ENCODE data around the gene PLPP1.

Gene PLPP1

GRCh38 chr5:55469839-55470238 is 64.9 kb downstream of the PLPP1 start:
- H3K4me3 ChIP-seq (ENCODE audit: low read depth, low read length), result no peak overlapping the region
- TF ChIP-seq, protein P1, sequence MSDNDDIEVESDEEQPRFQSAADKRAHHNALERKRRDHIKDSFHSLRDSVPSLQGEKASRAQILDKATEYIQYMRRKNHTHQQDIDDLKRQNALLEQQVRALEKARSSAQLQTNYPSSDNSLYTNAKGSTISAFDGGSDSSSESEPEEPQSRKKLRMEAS (IDR thresholded peaks at IDR 0.05; ENCODE audit: low read depth, low read length), result no peak
- no peak for DNase-seq (ENCODE audit: low read depth)

DNA sequence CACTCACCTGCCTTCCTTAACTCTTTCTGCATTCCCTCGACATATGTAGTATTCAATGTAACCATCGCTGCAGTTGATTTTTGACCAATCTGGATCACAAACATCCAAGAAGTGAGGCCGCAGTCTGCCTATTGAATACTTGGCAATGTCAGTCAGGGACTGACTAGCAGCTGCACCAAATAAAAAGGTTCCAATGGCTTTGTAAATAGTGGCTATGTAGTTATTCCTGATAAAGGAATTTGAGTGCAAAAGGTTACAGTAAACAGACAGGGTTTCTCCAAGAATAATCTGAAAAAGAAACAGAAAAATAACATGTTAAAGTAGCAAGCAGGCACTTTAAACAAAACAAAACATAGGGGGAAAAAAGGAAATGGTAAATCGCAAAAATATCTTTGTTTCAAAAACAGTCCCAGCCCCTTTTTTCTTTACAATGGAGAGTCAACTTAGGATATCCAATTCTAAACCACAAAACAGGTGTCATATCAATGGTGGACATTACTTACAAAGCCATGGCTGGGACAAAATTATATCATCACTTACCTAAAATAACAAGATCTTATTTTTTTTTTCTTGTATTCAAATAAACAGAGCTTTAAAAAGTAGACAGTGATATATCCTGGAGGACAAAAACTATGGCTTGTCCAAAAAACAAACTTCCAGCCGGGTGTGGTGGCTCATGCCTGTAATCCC is 66.8 kb downstream of the PLPP1 start:
- no peak for DNase-seq (ENCODE audit: low read depth)
- H3K4me3 ChIP-seq (ENCODE audit: low read depth, low read length), result no peak overlapping the region
- no peak for TF ChIP-seq POLR2A (IDR thresholded peaks at IDR 0.05; ENCODE audit: extremely low read depth, insufficient read length)
- TF ChIP-seq MYC (IDR thresholded peaks at IDR 0.05; ENCODE audit: low read depth, low read length), result no peak
- TF ChIP-seq, protein P2, sequence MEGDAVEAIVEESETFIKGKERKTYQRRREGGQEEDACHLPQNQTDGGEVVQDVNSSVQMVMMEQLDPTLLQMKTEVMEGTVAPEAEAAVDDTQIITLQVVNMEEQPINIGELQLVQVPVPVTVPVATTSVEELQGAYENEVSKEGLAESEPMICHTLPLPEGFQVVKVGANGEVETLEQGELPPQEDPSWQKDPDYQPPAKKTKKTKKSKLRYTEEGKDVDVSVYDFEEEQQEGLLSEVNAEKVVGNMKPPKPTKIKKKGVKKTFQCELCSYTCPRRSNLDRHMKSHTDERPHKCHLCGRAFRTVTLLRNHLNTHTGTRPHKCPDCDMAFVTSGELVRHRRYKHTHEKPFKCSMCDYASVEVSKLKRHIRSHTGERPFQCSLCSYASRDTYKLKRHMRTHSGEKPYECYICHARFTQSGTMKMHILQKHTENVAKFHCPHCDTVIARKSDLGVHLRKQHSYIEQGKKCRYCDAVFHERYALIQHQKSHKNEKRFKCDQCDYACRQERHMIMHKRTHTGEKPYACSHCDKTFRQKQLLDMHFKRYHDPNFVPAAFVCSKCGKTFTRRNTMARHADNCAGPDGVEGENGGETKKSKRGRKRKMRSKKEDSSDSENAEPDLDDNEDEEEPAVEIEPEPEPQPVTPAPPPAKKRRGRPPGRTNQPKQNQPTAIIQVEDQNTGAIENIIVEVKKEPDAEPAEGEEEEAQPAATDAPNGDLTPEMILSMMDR (IDR thresholded peaks at IDR 0.05; ENCODE audit: low read depth, low read length), result no peak
- TF ChIP-seq, protein P1 (IDR thresholded peaks at IDR 0.05; ENCODE audit: low read depth, low read length), result no peak

GRCh38 chr5:55463613-55464012 is 71.2 kb downstream of the PLPP1 start:
- H3K4me3 ChIP-seq (ENCODE audit: low read depth, low read length), result no peak overlapping the region
- TF ChIP-seq, protein P2 (IDR thresholded peaks at IDR 0.05; ENCODE audit: low read depth, low read length), result no peak
- TF ChIP-seq POLR2A (IDR thresholded peaks at IDR 0.05; ENCODE audit: extremely low read depth, insufficient read length), result no peak
- TF ChIP-seq, protein P1 (IDR thresholded peaks at IDR 0.05; ENCODE audit: low read depth, low read length), result no peak
- no peak for TF ChIP-seq MYC (IDR thresholded peaks at IDR 0.05; ENCODE audit: low read depth, low read length)
- DNase-seq (ENCODE audit: low read depth), result no peak

GRCh38 chr5:55459572-55459971 is 75.2 kb downstream of the PLPP1 start:
- no peak for TF ChIP-seq POLR2A (IDR thresholded peaks at IDR 0.05; ENCODE audit: extremely low read depth, insufficient read length)
- TF ChIP-seq, protein P2 (IDR thresholded peaks at IDR 0.05; ENCODE audit: low read depth, low read length), result no peak
- TF ChIP-seq, protein P1 (IDR thresholded peaks at IDR 0.05; ENCODE audit: low read depth, low read length), result no peak
- no peak for TF ChIP-seq MYC (IDR thresholded peaks at IDR 0.05; ENCODE audit: low read depth, low read length)
- no peak overlapping the region for H3K4me3 ChIP-seq (ENCODE audit: low read depth, low read length)
- DNase-seq (ENCODE audit: low read depth), result no peak

DNA sequence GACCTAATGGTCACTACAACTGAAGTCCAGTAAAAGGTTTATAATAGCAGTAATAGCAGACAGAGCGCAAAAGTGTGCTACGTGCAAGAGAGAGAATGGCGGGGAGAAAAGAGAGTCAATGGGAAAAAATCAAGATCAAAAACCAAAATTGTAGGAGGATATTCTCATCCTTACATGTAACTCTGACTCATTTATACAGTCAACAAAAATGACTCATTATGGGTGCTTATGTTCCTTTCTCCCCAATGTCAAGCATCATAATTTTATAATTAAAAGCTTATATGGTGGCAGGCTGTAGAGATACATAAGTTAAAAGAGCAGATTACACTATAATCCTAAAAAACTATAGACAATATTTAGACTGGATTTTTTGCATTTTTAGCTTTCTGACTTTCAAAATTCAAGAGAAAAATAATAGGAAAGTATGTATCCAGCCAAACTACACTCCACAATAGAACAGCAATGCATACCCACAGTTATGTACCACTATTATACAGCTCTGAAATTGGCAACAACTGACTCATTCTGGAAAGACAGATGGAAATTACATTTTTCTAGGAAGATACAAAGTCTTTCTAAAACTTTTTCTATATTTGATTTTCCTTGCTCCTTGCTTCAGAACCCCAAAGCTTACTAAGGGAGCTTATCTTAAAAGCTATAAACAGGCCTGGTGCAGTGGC is 78.4 kb downstream of the PLPP1 start:
- H3K4me3 ChIP-seq (ENCODE audit: low read depth, low read length), result no peak overlapping the region
- no peak for DNase-seq (ENCODE audit: low read depth)
- TF ChIP-seq MYC (IDR thresholded peaks at IDR 0.05; ENCODE audit: low read depth, low read length) (no peak), POLR2A (IDR thresholded peaks at IDR 0.05; ENCODE audit: extremely low read depth, insufficient read length) (no peak)
- TF ChIP-seq, protein P2 (IDR thresholded peaks at IDR 0.05; ENCODE audit: low read depth, low read length), result no peak
- TF ChIP-seq, protein P1 (IDR thresholded peaks at IDR 0.05; ENCODE audit: low read depth, low read length), result no peak

DNA sequence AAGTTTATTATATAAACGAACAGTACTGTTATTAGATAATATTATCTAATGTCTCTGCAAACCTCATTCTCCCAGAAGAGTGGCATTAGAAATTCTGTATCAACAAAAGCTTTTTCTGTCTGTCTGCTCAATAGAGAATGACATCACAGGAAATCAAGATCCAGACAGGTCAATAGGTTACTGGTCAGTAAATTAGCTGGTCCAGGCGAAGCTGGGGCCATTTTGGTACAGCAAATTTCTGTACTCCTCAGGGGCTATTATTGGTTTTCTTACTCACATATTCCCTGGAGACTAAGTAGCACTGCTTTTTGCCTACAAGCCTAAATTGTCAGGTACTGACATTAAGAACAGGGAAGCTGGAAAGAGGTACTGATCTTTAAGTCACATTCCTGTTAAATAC is 80.5 kb downstream of the PLPP1 start:
- no peak overlapping the region for H3K4me3 ChIP-seq (ENCODE audit: low read depth, low read length)
- TF ChIP-seq MYC (IDR thresholded peaks at IDR 0.05; ENCODE audit: low read depth, low read length), result no peak
- TF ChIP-seq, protein P1 (IDR thresholded peaks at IDR 0.05; ENCODE audit: low read depth, low read length), result no peak
- no peak for DNase-seq (ENCODE audit: low read depth)

Measured in NB4 (cell line).